T-cell (primary cell): Measurements from ENCODE around the gene KIAA1614. TPM values are rescaled to one million over a fixed set of nuclear protein-coding genes. Genes with fewer than 3 reads are reported as not detected.

ENCODE experiments used
- ATAC-seq, 4 experiments: fragments of 200-7000 bp in 3 of 4; fragments of 150-1000 bp in 1 of 4; cut with Tn5 transposase; replicated peaks in 1 of 4; 1 replicate in 3 of 4; 2 replicates in 1 of 4; pipeline ENCODE4 v1.10.0; 2021; ENCODE audit warnings: moderate library complexity in 3 of 4, mild to moderate bottlenecking in 2 of 4, moderate number of reproducible peaks in 1 of 4
- CTCF ChIA-PET, 2 donors: fragments of 300-600 bp; sonication (Branson Sonifier 250); formaldehyde crosslinking; loops; one replicate each; lab custom pipeline; 2022; ENCODE audit warnings: antibody characterized with exemption in 2 of 2; lab: Charles Lee
- POLR2A ChIA-PET, 2 donors: fragments of 300-600 bp; sonication (Branson Sonifier 250); formaldehyde crosslinking; loops; one replicate each; lab custom pipeline; 2022; ENCODE audit warnings: antibody characterized with exemption in 2 of 2; lab: Charles Lee
- DNase-seq, 35 experiments: peaks; one replicate each; pipeline versions ENCODE4 v3.0.0 to v3.0.0-alpha.2; 2013 to 2023
- H3K27ac ChIP-seq: one replicate; pipeline ENCODE4 v1.5.1; 2013; ENCODE audit warnings: low read length
- H3K27me3 ChIP-seq, 2 experiments: replicated peaks in 1 of 2; 1 replicate in 1 of 2; 2 replicates in 1 of 2; pipeline versions ENCODE4 v1.6.1 to v1.7.0; 2013; ENCODE audit warnings: low read length in 1 of 2, mixed read lengths in 1 of 2; ENCODE audit not compliant: control insufficient read depth in 2 of 2, insufficient read depth in 2 of 2; ENCODE audit errors: extremely low read depth in 1 of 2
- H3K36me3 ChIP-seq, 2 donors: 1 replicate in 1 of 2; 2 replicates in 1 of 2; pipeline versions ENCODE4 v1.6.1 to v1.7.0; 2013; ENCODE audit warnings: low read length in 1 of 2; ENCODE audit not compliant: control insufficient read depth in 2 of 2, insufficient read depth in 1 of 2; ENCODE audit errors: extremely low read depth in 1 of 2
- H3K4me1 ChIP-seq, 2 experiments: 1 replicate in 1 of 2; 2 replicates in 1 of 2; pipeline versions ENCODE4 v1.6.1 to v1.7.0; 2013; ENCODE audit warnings: low read length in 2 of 2, mixed read lengths in 1 of 2; ENCODE audit not compliant: insufficient read depth in 2 of 2, control insufficient read depth in 1 of 2; ENCODE audit errors: extremely low read depth in 1 of 2
- H3K4me3 ChIP-seq, 2 donors: 1 replicate in 1 of 2; 2 replicates in 1 of 2; pipeline versions ENCODE4 v1.5.1 to v1.7.0; 2013; ENCODE audit warnings: mild to moderate bottlenecking in 2 of 2, low read length in 1 of 2, moderate library complexity in 1 of 2; ENCODE audit not compliant: control insufficient read depth in 1 of 2; ENCODE audit errors: extremely low read depth in 1 of 2
- H3K9me3 ChIP-seq: 2 replicates; pipeline ENCODE4 v1.7.0; 2013
- H3K27ac Mint-ChIP-seq, 2 donors: one replicate each; pipeline ENCODE4 v1.8.0; 2020 to 2021; ENCODE audit warnings: mild to moderate bottlenecking in 2 of 2, mixed read lengths in 2 of 2
- H3K27me3 Mint-ChIP-seq, 2 donors: one replicate each; pipeline ENCODE4 v1.8.0; 2021 to 2022; ENCODE audit warnings: mixed read lengths in 2 of 2
- H3K36me3 Mint-ChIP-seq: one replicate; pipeline ENCODE4 v1.8.0; 2021; ENCODE audit warnings: mixed read lengths
- H3K4me1 Mint-ChIP-seq, 3 donors: one replicate each; pipeline ENCODE4 v1.8.0; 2020 to 2022; ENCODE audit warnings: mixed read lengths in 3 of 3, mild to moderate bottlenecking in 1 of 3
- H3K4me3 Mint-ChIP-seq, 3 donors: one replicate each; pipeline ENCODE4 v1.8.0; 2020 to 2022; ENCODE audit warnings: mild to moderate bottlenecking in 3 of 3, mixed read lengths in 3 of 3, moderate library complexity in 3 of 3
- H3K9me3 Mint-ChIP-seq, 3 donors: one replicate each; pipeline ENCODE4 v1.8.0; 2020 to 2022; ENCODE audit warnings: mixed read lengths in 3 of 3
- WGBS: methylation state at CpG from one replicate; pipeline ENCODE4 v1.1.5; 2013; ENCODE audit warnings: missing lambda C conversion rate; ENCODE audit not compliant: insufficient coverage; 5-methylcytosine and 5-hydroxymethylcytosine counted together
- total RNA-seq, 35 experiments: library from RNA in 6 of 35; stranded (reverse) in 6 of 35; fragments of 120-200 nt in 1 of 35; gene quantifications; one replicate each; pipeline versions ENCODE4 v1.2.1 to v1.2.4 and lab custom pipeline; 2013 to 2026

The KIAA1614 gene
- total RNA-seq, 5 donors from 2014 or later (not counting 1 experiment from before 2014, with no cell fraction given), result 0.05 to 0.38 (median 0.20) TPM

- 50% methylated on average over 13 of the region's 17 CpGs for WGBS
- POLR2A ChIA-PET, result no interaction called here
- no peak overlapping the region for H3K27ac ChIP-seq
- Mint-ChIP-seq H3K27ac (no peak overlapping the region), H3K36me3 (no peaks in the 10 kb centered on the region), H3K4me1 (peaks cover 0 to 16% (median 2%) of the 10 kb centered on the region in 3 donors), H3K27me3 (peaks cover 40 to 55% of the 10 kb centered on the region in 2 donors), H3K4me3 (peak overlapping the region in 1 of 3 donors; percentile 45), H3K9me3 (no peaks in the 10 kb centered on the region)
- no peaks in the 10 kb centered on the region for H3K9me3 ChIP-seq
- H3K4me3 ChIP-seq, result peak overlapping the region in 1 of 2 donors; percentile 55
- DNase-seq, result no peak
- CTCF ChIA-PET, result interaction anchor here in 1 of 2 donors (0.7 kb wide), 1 partner anchor 51 kb away, joined by 3 read pairs; no protein-coding TSS in a partner anchor
- no peak for ATAC-seq
- peaks cover 3 to 12% of the 10 kb centered on the region in 2 experiments for H3K4me1 ChIP-seq
- no peaks in the 10 kb centered on the region for H3K36me3 ChIP-seq
- peaks cover 0 to 58% of the 10 kb centered on the region in 2 experiments for H3K27me3 ChIP-seq
Measured at GRCh38 chr1:180911640-180912191, 981 bp upstream of the KIAA1614 start.

- Histone ChIP-seq H3K4me3 (peak overlapping the region in 1 of 2 donors; percentile 55), H3K4me1 (peaks cover 3 to 12% of the 10 kb centered on the region in 2 experiments), H3K27me3 (peaks cover 0 to 55% of the 10 kb centered on the region in 2 experiments), H3K9me3 (no peaks in the 10 kb centered on the region), H3K36me3 (no peaks in the 10 kb centered on the region), H3K27ac (no peak overlapping the region)
- Mint-ChIP-seq H3K27ac (no peak overlapping the region), H3K27me3 (peaks cover 38 to 55% of the 10 kb centered on the region in 2 donors), H3K9me3 (no peaks in the 10 kb centered on the region), H3K36me3 (no peaks in the 10 kb centered on the region), H3K4me3 (peak overlapping the region in 1 of 3 donors; percentile 45), H3K4me1 (peaks cover 0 to 16% (median 2%) of the 10 kb centered on the region in 3 donors)
- WGBS, result 1% methylated on average over 71 of the region's 71 CpGs
- DNase-seq, result no peak
- POLR2A ChIA-PET, result no interaction called here
- CTCF ChIA-PET, result no interaction called here
- ATAC-seq, result no peak
Measured at GRCh38 chr1:180912211-180912800, 391 bp upstream of the KIAA1614 start.

GRCh38 chr1:180915426-180915965 lies 2.8 kb downstream of the KIAA1614 start:
- no peak overlapping the region for H3K4me3 ChIP-seq
- CTCF ChIA-PET, result no interaction called here
- Mint-ChIP-seq H3K36me3 (no peaks in the 10 kb centered on the region), H3K27me3 (peaks cover 23 to 37% of the 10 kb centered on the region in 2 donors), H3K27ac (no peak overlapping the region), H3K4me1 (peaks cover 0 to 16% (median 2%) of the 10 kb centered on the region in 3 donors), H3K4me3 (no peak overlapping the region), H3K9me3 (no peaks in the 10 kb centered on the region)
- POLR2A ChIA-PET, result no interaction called here
- H3K4me1 ChIP-seq, result peaks cover 3 to 9% of the 10 kb centered on the region in 2 experiments
- no peaks in the 10 kb centered on the region for H3K9me3 ChIP-seq
- no peak for ATAC-seq
- no peak overlapping the region for H3K27ac ChIP-seq
- 84% methylated on average over 8 of the region's 11 CpGs for WGBS
- peaks cover 0 to 37% of the 10 kb centered on the region in 2 experiments for H3K27me3 ChIP-seq
- H3K36me3 ChIP-seq, result no peaks in the 10 kb centered on the region
- no peak for DNase-seq

GRCh38 chr1:180916012-180916770 lies 3.5 kb downstream of the KIAA1614 start:
- Mint-ChIP-seq H3K9me3 (no peaks in the 10 kb centered on the region), H3K36me3 (no peaks in the 10 kb centered on the region), H3K4me3 (no peak overlapping the region), H3K27ac (no peak overlapping the region), H3K27me3 (peaks cover 21 to 31% of the 10 kb centered on the region in 2 donors), H3K4me1 (peaks cover 0 to 16% (median 2%) of the 10 kb centered on the region in 3 donors)
- H3K4me1 ChIP-seq, result peaks cover 3 to 9% of the 10 kb centered on the region in 2 experiments
- H3K36me3 ChIP-seq, result no peaks in the 10 kb centered on the region
- H3K4me3 ChIP-seq, result no peak overlapping the region
- ATAC-seq, result no peak
- CTCF ChIA-PET, result no interaction called here
- H3K27me3 ChIP-seq, result peaks cover 0 to 31% of the 10 kb centered on the region in 2 experiments
- 85% methylated on average over 11 of the region's 17 CpGs for WGBS
- POLR2A ChIA-PET, result no interaction called here
- no peaks in the 10 kb centered on the region for H3K9me3 ChIP-seq
- H3K27ac ChIP-seq, result no peak overlapping the region
- DNase-seq, result no peak

GRCh38 chr1:180916771-180917170 lies 4.1 kb downstream of the KIAA1614 start:
- Histone ChIP-seq H3K36me3 (no peaks in the 10 kb centered on the region), H3K4me3 (no peak overlapping the region), H3K9me3 (no peaks in the 10 kb centered on the region), H3K4me1 (peaks cover 3 to 6% of the 10 kb centered on the region in 2 experiments), H3K27me3 (peaks cover 0 to 29% of the 10 kb centered on the region in 2 experiments), H3K27ac (no peak overlapping the region)
- ChIA-PET POLR2A (no interaction called here), CTCF (no interaction called here)
- peaks cover 0 to 12% (median 2%) of the 10 kb centered on the region in 3 donors for H3K4me1 Mint-ChIP-seq
- no peaks in the 10 kb centered on the region for H3K36me3 Mint-ChIP-seq
- 86% methylated on average over 9 of the region's 10 CpGs for WGBS
- no peak overlapping the region for H3K27ac Mint-ChIP-seq
- no peak overlapping the region for H3K4me3 Mint-ChIP-seq
- H3K9me3 Mint-ChIP-seq, result no peaks in the 10 kb centered on the region
- no peak for ATAC-seq
- H3K27me3 Mint-ChIP-seq, result peaks cover 15 to 28% of the 10 kb centered on the region in 2 donors
- no peak for DNase-seq
